Lung (tissue), 12 donors: Measurements from ENCODE around the gene MTG1. TPM values are rescaled to one million over a fixed set of nuclear protein-coding genes. Genes with fewer than 3 reads are reported as not detected.

ENCODE experiments used
- ATAC-seq: fragments of 200-7000 bp; cut with Tn5 transposase; one replicate; pipeline ENCODE4 v1.9.1; 2020; ENCODE audit warnings: moderate number of reproducible peaks; ENCODE audit not compliant: insufficient read depth, low FRiP score
- DNase-seq, 3 donors: peaks; one replicate each; pipeline ENCODE4 v3.0.0-alpha.2; 2013 to 2017
- H3K27ac ChIP-seq, 2 donors: one replicate each; pipeline ENCODE4 v1.5.1; 2013; ENCODE audit warnings: mild to moderate bottlenecking in 2 of 2, moderate library complexity in 2 of 2, control low read depth in 1 of 2, inconsistent platforms in 1 of 2, low read depth in 1 of 2, low read length in 1 of 2
- H3K27me3 ChIP-seq, 3 donors: one replicate each; pipeline ENCODE4 v1.5.1; 2013; ENCODE audit warnings: low read length in 2 of 3; ENCODE audit not compliant: control insufficient read depth in 3 of 3, insufficient read depth in 3 of 3
- H3K36me3 ChIP-seq, 4 donors: one replicate each; pipeline ENCODE4 v1.5.1; 2013; ENCODE audit warnings: low read length in 4 of 4, mild to moderate bottlenecking in 1 of 4, moderate library complexity in 1 of 4; ENCODE audit not compliant: control insufficient read depth in 4 of 4, insufficient read depth in 4 of 4
- H3K4me1 ChIP-seq, 5 donors: one replicate each; pipeline ENCODE4 v1.5.1; 2013; ENCODE audit warnings: low read length in 5 of 5, mild to moderate bottlenecking in 2 of 5, moderate library complexity in 1 of 5; ENCODE audit not compliant: control insufficient read depth in 5 of 5, insufficient read depth in 5 of 5
- H3K4me3 ChIP-seq: one replicate; pipeline ENCODE4 v1.5.1; 2013; ENCODE audit warnings: mild to moderate bottlenecking, control low read depth, moderate library complexity
- H3K9ac ChIP-seq, 2 donors: one replicate each; pipeline ENCODE4 v1.5.1; 2013; ENCODE audit warnings: low read length in 2 of 2, control low read depth in 1 of 2; ENCODE audit not compliant: insufficient read depth in 1 of 2
- H3K9me3 ChIP-seq, 4 donors: one replicate each; pipeline ENCODE4 v1.5.1; 2013; ENCODE audit warnings: low read length in 3 of 4, mild to moderate bottlenecking in 1 of 4, moderate library complexity in 1 of 4; ENCODE audit not compliant: control insufficient read depth in 4 of 4, insufficient read depth in 3 of 4
- CTCF ChIP-seq: IDR thresholded peaks from 2 replicates; pipeline ENCODE4 v1.5.1; 2012; ENCODE audit warnings: mild to moderate bottlenecking; ENCODE audit errors: control extremely low read depth, extremely low read depth
- WGBS, 2 donors: extraction: QIAGEN DNeasy Blood & Tissue Kit; methylation state at CpG; one replicate each; pipeline ENCODE4 v1.1.7; 2013; 5-methylcytosine and 5-hydroxymethylcytosine counted together
- polyA plus RNA-seq, 2 donors: library from polyadenylated mRNA; stranded (reverse); fragments of 200-250 nt; gene quantifications; one replicate each; pipeline ENCODE4 v1.2.1, GENCODE V29; 2013
- total RNA-seq, 2 donors: library from RNA; depleted of rRNA in 1 of 2; stranded (reverse); fragments of >200 nt in 1 of 2; gene quantifications; one replicate each; pipeline ENCODE4 v1.2.1, GENCODE V29; 2014 to 2021
- donor health status: control.
- donor health status: control.
- donor health status: Bipolar disorder and iron deficiency.
- donor health status: healthy.
- donor health status: DM: yes; HTN: yes; CAD: no.

The MTG1 gene
- total and polyA plus RNA-seq, 4 donors: 36.4 to 51.8 (median 44.5) TPM

DNA sequence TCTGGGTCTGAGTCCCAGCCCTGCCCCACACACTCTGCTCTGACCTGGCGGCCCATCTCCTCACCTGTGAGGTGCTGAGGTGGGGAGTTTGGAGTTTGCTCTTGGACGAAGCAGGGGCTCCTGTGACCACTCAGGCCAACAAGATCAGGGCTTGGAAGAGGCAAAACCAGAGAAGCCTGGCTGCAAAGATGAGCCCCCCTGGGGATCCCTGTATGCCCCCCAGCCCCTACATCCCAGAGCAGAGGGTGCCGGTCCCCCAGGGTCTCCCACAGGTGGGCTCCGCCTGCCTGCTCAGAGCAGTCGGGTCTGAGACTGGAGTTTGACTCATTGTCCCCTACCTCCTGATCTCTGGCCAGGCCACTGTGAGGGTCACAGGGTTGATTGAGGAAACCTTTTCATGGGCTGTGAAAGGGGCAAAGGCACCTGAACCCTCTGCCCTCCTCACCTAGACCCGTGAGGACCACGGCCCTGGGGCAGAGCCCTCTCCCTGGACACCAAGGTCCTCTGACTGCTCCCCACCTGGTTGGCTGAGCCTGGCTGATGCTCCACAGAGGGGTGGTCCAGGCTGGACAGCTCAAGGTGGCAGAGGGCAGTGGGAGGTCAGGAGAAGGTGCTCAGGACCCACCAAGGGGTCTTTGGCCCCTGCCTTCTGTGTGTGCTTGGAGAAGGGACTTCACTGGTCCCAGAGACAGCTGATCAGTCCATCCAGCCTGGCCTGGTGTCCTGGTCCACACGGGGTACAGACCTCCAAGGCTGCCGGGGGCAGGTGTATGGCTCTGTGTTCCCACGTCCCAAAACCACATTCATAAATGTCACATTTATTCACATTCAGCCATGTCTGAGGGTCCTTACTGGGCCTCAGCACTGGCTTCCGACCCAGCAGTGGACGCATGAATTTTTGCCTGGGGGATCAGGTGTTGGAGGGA is 50.6 kb downstream of the MTG1 start:
- Histone ChIP-seq H3K9me3 (peaks cover 4 to 25% (median 14%) of the 10 kb centered on the region in 4 donors), H3K4me1 (no peaks in the 10 kb centered on the region), H3K27ac (no peak overlapping the region), H3K9ac (no peak overlapping the region), H3K27me3 (no peaks in the 10 kb centered on the region), H3K4me3 (no peak overlapping the region), H3K36me3 (no peaks in the 10 kb centered on the region)
- 87 to 88% methylated on average over 12 of the region's 12 CpGs for WGBS, 2 donors
- no peak for DNase-seq
- no peak for TF ChIP-seq CTCF
- no peak for ATAC-seq

GRCh38 chr10:133445268-133445732 is 51.3 kb downstream of the MTG1 start:
- no peaks in the 10 kb centered on the region for H3K4me1 ChIP-seq
- no peak overlapping the region for H3K4me3 ChIP-seq
- TF ChIP-seq CTCF: no peak
- peaks cover 4 to 25% (median 14%) of the 10 kb centered on the region in 4 donors for H3K9me3 ChIP-seq
- DNase-seq (no peak), ATAC-seq (no peak)
- 92 to 95% methylated on average over 22 of the region's 22 CpGs for WGBS, 2 donors
- H3K36me3 ChIP-seq: no peaks in the 10 kb centered on the region
- no peak overlapping the region for H3K27ac ChIP-seq
- H3K27me3 ChIP-seq: no peaks in the 10 kb centered on the region
- H3K9ac ChIP-seq: no peak overlapping the region

- H3K27me3 ChIP-seq: no peaks in the 10 kb centered on the region
- H3K36me3 ChIP-seq: no peaks in the 10 kb centered on the region
- no peak overlapping the region for H3K4me3 ChIP-seq
- 49 to 63% methylated on average over 70 to 80 of the region's 80 CpGs for WGBS, 2 donors
- no peak for TF ChIP-seq CTCF
- DNase-seq: no peak
- no peak for ATAC-seq
- H3K9me3 ChIP-seq: peaks cover 4 to 25% (median 14%) of the 10 kb centered on the region in 4 donors
- H3K4me1 ChIP-seq: no peaks in the 10 kb centered on the region
- no peak overlapping the region for H3K27ac ChIP-seq
- H3K9ac ChIP-seq: no peak overlapping the region
Measured at GRCh38 chr10:133445751-133446708, 52.1 kb downstream of the MTG1 start.
